OCI-LY7 (cell line): Measurements from ENCODE around the gene BTRC. TPM values are rescaled to one million over a fixed set of nuclear protein-coding genes. Genes with fewer than 3 reads are reported as not detected.

Source experiments
- BruUV-seq: library from RNA; stranded (reverse); fragments of 400-500 nt; replicated peaks from 2 replicates; lab custom pipeline; 2021; lab: Mats Ljungman, UMichigan
- CTCF ChIA-PET: fragments of 300-600 bp; sonication (Branson Sonifier 250); formaldehyde crosslinking; loops from one replicate; lab custom pipeline; 2022; ENCODE audit warnings: antibody characterized with exemption; ENCODE audit not compliant: unreplicated experiment; lab: Charles Lee
- POLR2A ChIA-PET: fragments of 300-600 bp; sonication (Branson Sonifier 250); formaldehyde crosslinking; loops from one replicate; lab custom pipeline; 2022; ENCODE audit warnings: antibody characterized with exemption; lab: Charles Lee
- DNase-seq: peaks from one replicate; pipeline ENCODE4 v3.0.0-alpha.2; 2015; ENCODE audit warnings: low spot score
- H2AFZ ChIP-seq: fragments of 200-600 bp; sonication (generic), shearing (Covaris generic); 2 replicates; pipeline ENCODE4 v1.6.1; 2014; ENCODE audit warnings: mild to moderate bottlenecking, antibody characterized with exemption, low read length, moderate library complexity
- H3K27ac ChIP-seq: fragments of 200-600 bp; sonication (generic); 2 replicates; pipeline ENCODE4 v1.5.1; 2014; ENCODE audit warnings: mixed run types, low read depth, mild to moderate bottlenecking, moderate library complexity, low read length, inconsistent platforms; ENCODE audit not compliant: poor library complexity, severe bottlenecking
- H3K36me3 ChIP-seq: fragments of 200-600 bp; sonication (generic); 2 replicates; pipeline ENCODE4 v1.6.1; 2014; ENCODE audit warnings: mild to moderate bottlenecking, antibody characterized with exemption, low read length, moderate library complexity, mixed read lengths; ENCODE audit not compliant: insufficient read depth
- H3K4me1 ChIP-seq: fragments of 200-600 bp; sonication (generic); 2 replicates; pipeline ENCODE4 v1.5.1; 2014; ENCODE audit warnings: mild to moderate bottlenecking, low read length; ENCODE audit not compliant: insufficient read depth, poor library complexity, severe bottlenecking
- H3K4me2 ChIP-seq: fragments of 200-600 bp; sonication (generic); 2 replicates; pipeline ENCODE4 v1.6.1; 2014; ENCODE audit warnings: mild to moderate bottlenecking, low read length
- H3K4me3 ChIP-seq: fragments of 200-600 bp; sonication (generic); 2 replicates; pipeline ENCODE4 v1.5.1; 2014; ENCODE audit warnings: mild to moderate bottlenecking, low read depth, low read length; ENCODE audit not compliant: poor library complexity, severe bottlenecking
- H3K79me2 ChIP-seq: fragments of 200-600 bp; sonication (generic); 2 replicates; pipeline ENCODE4 v1.6.1; 2016; ENCODE audit warnings: low read depth, mild to moderate bottlenecking, low read length, moderate library complexity, mixed read lengths; ENCODE audit not compliant: insufficient read depth
- H3K9me2 ChIP-seq: fragments of 200-600 bp; sonication (generic); 2 replicates; pipeline ENCODE4 v1.6.1; 2016; ENCODE audit warnings: mild to moderate bottlenecking, low read length, mixed read lengths; ENCODE audit not compliant: insufficient read depth
- H3K9me3 ChIP-seq: fragments of 200-600 bp; sonication (generic); 2 replicates; pipeline ENCODE4 v1.6.1; 2014; ENCODE audit warnings: mild to moderate bottlenecking, mixed run types, low read length, mixed read lengths
- H4K20me1 ChIP-seq: fragments of 200-600 bp; sonication (generic); 2 replicates; pipeline ENCODE4 v1.6.1; 2014; ENCODE audit warnings: mild to moderate bottlenecking, antibody characterized with exemption, low read length, moderate library complexity, mixed read lengths; ENCODE audit not compliant: insufficient read depth
- EZH2phosphoT487 ChIP-seq: fragments of 200-600 bp; sonication (generic); IDR thresholded peaks from 2 replicates; pipeline ENCODE4 v1.6.1; 2018; ENCODE audit warnings: low read depth, borderline replicate concordance, mild to moderate bottlenecking, mixed run types, antibody characterized with exemption, low read length, moderate library complexity, mixed read lengths
- intact Hi-C: fragments of 100-400 bp; cut with micrococcal nuclease; formaldehyde crosslinking; loops from one replicate; pipeline ENCODE4 v1.10.0; 2022; ENCODE audit not compliant: unreplicated experiment
- total RNA-seq, 2 experiments: library from RNA; depleted of rRNA in 1 of 2; stranded (reverse); fragments of >200 nt in 1 of 2; shearing (Covaris generic) in 1 of 2; gene quantifications; 2 replicates each; pipeline ENCODE4 v1.2.3, GENCODE V29; 2014 to 2022
- TF ChIP-seq, protein P1 (sequence below): fragments of 200-600 bp; sonication (generic); conservative IDR thresholded peaks from 2 replicates; pipeline ENCODE4 v1.5.1; 2014; ENCODE audit warnings: mild to moderate bottlenecking, antibody characterized with exemption, low read length, moderate library complexity, mixed read lengths

The BTRC gene
- total RNA-seq, 2 experiments from 2014 or later, result 6.1 to 17.8 TPM

DNA sequence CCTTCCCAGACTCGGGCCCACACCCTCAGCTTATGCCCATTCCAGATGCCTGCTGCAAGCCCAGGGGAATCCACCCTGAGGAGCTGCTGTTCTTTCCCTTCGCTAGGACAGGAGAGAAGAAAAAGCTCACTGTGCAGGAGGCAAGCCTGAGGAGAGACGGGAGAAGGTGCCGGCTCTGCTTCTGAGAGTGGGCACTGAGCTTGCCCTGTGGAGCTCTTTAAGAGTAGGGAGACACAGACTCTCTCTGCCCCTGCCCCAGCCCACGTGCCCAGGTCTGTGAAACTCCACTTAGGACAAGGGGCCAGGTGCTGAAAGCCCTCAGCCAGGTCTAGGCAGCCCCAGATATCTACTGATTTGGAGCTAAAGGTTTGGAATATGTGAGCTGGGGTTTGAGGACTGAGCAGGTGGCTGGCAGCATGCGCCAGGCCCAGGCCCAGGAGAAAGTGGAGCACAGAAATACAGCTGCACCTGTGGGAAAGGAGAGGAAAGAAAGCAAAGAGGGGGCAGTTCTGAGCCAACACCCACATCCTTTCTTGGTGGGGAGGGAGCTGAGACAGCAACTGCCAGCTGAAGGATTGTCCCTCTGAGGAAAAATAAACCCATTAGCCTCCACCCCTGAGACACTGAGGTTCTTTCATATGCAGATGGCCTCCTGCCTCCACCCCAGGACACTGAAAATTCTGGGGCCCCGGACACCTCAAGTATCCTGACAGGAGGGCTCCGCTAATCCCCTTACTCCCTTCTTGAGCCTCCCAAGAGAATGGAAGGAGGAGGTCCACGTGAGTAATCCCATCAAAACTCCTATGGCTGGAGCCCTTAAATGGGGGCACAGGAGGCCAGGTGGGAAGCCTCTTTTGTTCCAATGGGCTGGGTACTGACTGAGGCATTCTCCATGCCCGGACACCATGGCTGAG, 226.8 kb downstream of the BTRC start:
- intact Hi-C loops, result no loop called here
- no peak overlapping the region for H2AFZ ChIP-seq
- H3K4me2 ChIP-seq, result no peak overlapping the region
- no peak for DNase-seq
- H3K9me3 ChIP-seq, result no peaks in the 10 kb centered on the region
- BruUV-seq, result no TSS peak
- no peak overlapping the region for H3K4me3 ChIP-seq
- no peaks in the 10 kb centered on the region for H3K79me2 ChIP-seq
- H3K4me1 ChIP-seq, result no peaks in the 10 kb centered on the region
- H3K36me3 ChIP-seq, result 0 out of 2 replicates have a peak, but pooled peaks cover 3% of the 10 kb centered on the region
- no peaks in the 10 kb centered on the region for H4K20me1 ChIP-seq
- TF ChIP-seq, protein P1, sequence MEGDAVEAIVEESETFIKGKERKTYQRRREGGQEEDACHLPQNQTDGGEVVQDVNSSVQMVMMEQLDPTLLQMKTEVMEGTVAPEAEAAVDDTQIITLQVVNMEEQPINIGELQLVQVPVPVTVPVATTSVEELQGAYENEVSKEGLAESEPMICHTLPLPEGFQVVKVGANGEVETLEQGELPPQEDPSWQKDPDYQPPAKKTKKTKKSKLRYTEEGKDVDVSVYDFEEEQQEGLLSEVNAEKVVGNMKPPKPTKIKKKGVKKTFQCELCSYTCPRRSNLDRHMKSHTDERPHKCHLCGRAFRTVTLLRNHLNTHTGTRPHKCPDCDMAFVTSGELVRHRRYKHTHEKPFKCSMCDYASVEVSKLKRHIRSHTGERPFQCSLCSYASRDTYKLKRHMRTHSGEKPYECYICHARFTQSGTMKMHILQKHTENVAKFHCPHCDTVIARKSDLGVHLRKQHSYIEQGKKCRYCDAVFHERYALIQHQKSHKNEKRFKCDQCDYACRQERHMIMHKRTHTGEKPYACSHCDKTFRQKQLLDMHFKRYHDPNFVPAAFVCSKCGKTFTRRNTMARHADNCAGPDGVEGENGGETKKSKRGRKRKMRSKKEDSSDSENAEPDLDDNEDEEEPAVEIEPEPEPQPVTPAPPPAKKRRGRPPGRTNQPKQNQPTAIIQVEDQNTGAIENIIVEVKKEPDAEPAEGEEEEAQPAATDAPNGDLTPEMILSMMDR, result no peak
- TF ChIP-seq EZH2phosphoT487, result no peak
- no peak overlapping the region for H3K27ac ChIP-seq
- POLR2A ChIA-PET, result interaction anchor here (1.1 kb wide), 1 partner anchor 10 kb away, joined by 3 read pairs; no protein-coding TSS in a partner anchor
- H3K9me2 ChIP-seq, result no peaks in the 10 kb centered on the region
- CTCF ChIA-PET, result interaction anchor here (1.2 kb wide), 1 partner anchor 10 kb away, joined by 5 read pairs; no protein-coding TSS in a partner anchor

DNA sequence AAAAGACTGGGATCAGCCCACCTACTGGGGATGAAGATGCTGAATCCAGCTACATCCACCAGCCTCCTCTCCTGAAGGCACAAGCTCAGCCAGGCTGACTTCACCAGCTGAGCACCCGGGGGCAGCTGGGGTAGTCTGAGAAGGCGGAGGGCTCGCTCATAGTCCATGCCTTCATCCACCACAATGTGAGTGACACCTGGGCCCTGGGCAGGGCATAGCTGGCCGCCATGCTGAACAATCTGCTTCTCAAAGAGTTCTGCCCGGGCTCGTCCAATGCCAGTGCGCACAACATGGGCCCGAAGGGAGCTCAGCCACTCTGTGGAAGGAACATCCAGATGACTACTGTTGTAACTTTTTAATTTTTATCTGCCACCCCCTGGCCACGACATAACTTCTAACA, 231.9 kb downstream of the BTRC start:
- H3K79me2 ChIP-seq, result no peaks in the 10 kb centered on the region
- TF ChIP-seq EZH2phosphoT487, result no peak
- TF ChIP-seq, protein P1, result no peak
- no peak overlapping the region for H3K27ac ChIP-seq
- ChIA-PET CTCF (no interaction called here), POLR2A (no interaction called here)
- no peaks in the 10 kb centered on the region for H4K20me1 ChIP-seq
- no peaks in the 10 kb centered on the region for H3K9me2 ChIP-seq
- no peak for DNase-seq
- intact Hi-C loops, result no loop called here
- peaks cover 15% of the 10 kb centered on the region for H3K4me1 ChIP-seq
- no peak overlapping the region for H3K4me2 ChIP-seq
- no TSS peak for BruUV-seq
- H2AFZ ChIP-seq, result no peak overlapping the region
- no peaks in the 10 kb centered on the region for H3K9me3 ChIP-seq
- no peak overlapping the region for H3K4me3 ChIP-seq
- no peaks in the 10 kb centered on the region for H3K36me3 ChIP-seq
